Sigmoid colon (tissue), 4 donors: ENCODE data around the gene SYNE3.

Experiments used
- CTCF ChIP-seq, 4 experiments: fragments of 450-650 bp in 3 of 4; fragments of 200-600 bp in 1 of 4; IDR thresholded peaks; one replicate each; pipeline ENCODE4 v1.5.1; 2016 to 2019; ENCODE audit warnings: antibody characterized with exemption in 4 of 4, mild to moderate bottlenecking in 3 of 4, moderate library complexity in 2 of 4
- EP300 ChIP-seq, 4 donors: sonication (generic); formaldehyde crosslinking; IDR thresholded peaks; one replicate each; pipeline ENCODE4 v1.6.1; 2017; ENCODE audit warnings: antibody characterized with exemption in 4 of 4
- POLR2A ChIP-seq, 2 donors: fragments of 450-650 bp; IDR thresholded peaks; one replicate each; pipeline ENCODE4 v1.6.1; 2016; ENCODE audit warnings: antibody characterized with exemption in 2 of 2, mild to moderate bottlenecking in 2 of 2, moderate library complexity in 2 of 2
- POLR2AphosphoS5 ChIP-seq, 4 donors: sonication (generic); formaldehyde crosslinking; IDR thresholded peaks; one replicate each; pipeline ENCODE4 v1.6.1; 2017; ENCODE audit warnings: antibody characterized with exemption in 4 of 4

- TF ChIP-seq POLR2A (IDR thresholded peaks at IDR 0.05) = no peak
- no peak for TF ChIP-seq CTCF (IDR thresholded peaks at IDR 0.05)
- no peak for TF ChIP-seq POLR2AphosphoS5 (IDR thresholded peaks at IDR 0.05)
- no peak for TF ChIP-seq EP300 (IDR thresholded peaks at IDR 0.05)
Measured at GRCh38 chr14:95548328-95548929, 32.0 kb upstream of the SYNE3 start.
